Retinal pigment epithelial cell (primary cell): ENCODE measurements around the gene ZNF33A.
"Not testable (repeated sequence)": the region's sequence is repeated elsewhere in the genome, so short reads cannot be mapped to it uniquely, and the experiment has no call there.

Source experiments
- DNase-seq: peaks from one replicate; pipeline ENCODE4 v3.0.0-alpha.2; 2010; ENCODE audit warnings: low read depth
- H3K4me3 ChIP-seq: 2 replicates; pipeline ENCODE4 v1.5.1; 2011; ENCODE audit warnings: mild to moderate bottlenecking, low read length, control low read depth, moderate library complexity
- CTCF ChIP-seq: conservative IDR thresholded peaks from 2 replicates; pipeline ENCODE4 v1.5.1; 2011; ENCODE audit warnings: low read depth, low read length, control low read depth, inconsistent platforms

ZNF33A gene

GRCh38 chr10:37991655-37992054 is 18.8 kb upstream of the ZNF33A start:
- no peak for DNase-seq
- H3K4me3 ChIP-seq = no peak overlapping the region
- no peak for TF ChIP-seq CTCF

GRCh38 chr10:37992083-37992482 is 18.4 kb upstream of the ZNF33A start:
- TF ChIP-seq CTCF = no peak
- no peak for DNase-seq

GRCh38 chr10:37998920-37999319 is 11.6 kb upstream of the ZNF33A start:
- H3K4me3 ChIP-seq, DNase-seq: not testable (repeated sequence)

More at GRCh38 chr10:37992083-37992482, 18.4 kb upstream of the ZNF33A start:
- no peak overlapping the region for H3K4me3 ChIP-seq

- not testable (repeated sequence) for DNase-seq, H3K4me3 ChIP-seq
These were observed 10.0 kb upstream of the ZNF33A start for GRCh38 chr10:38000474-38000873.

- H3K4me3 ChIP-seq = no peak overlapping the region
- no peak for TF ChIP-seq CTCF
- no peak for DNase-seq
These were observed 7.4 kb upstream of the ZNF33A start for GRCh38 chr10:38003026-38003425.

- DNase-seq = no peak
- TF ChIP-seq CTCF = no peak
- no peak overlapping the region for H3K4me3 ChIP-seq
These were observed 6.9 kb upstream of the ZNF33A start for GRCh38 chr10:38003588-38003987.

GRCh38 chr10:38007551-38007950 is 2.9 kb upstream of the ZNF33A start:
- no peak for TF ChIP-seq CTCF
- no peak overlapping the region for H3K4me3 ChIP-seq
- DNase-seq = no peak

GRCh38 chr10:38007991-38008390 is 2.5 kb upstream of the ZNF33A start:
- TF ChIP-seq CTCF = no peak
- no peak overlapping the region for H3K4me3 ChIP-seq
- DNase-seq = no peak
